SIG-M5 treated with dmso at 0.1 percent for 504 hours (cell line): Measurements from ENCODE around the gene RPS15.

Source experiments
- DNase-seq: peaks from one replicate; lab custom pipeline; 2025; ENCODE audit not compliant: unreplicated experiment; lab: John Stamatoyannopoulos, UW

Gene RPS15

GRCh38 chr19:1450735-1451731, 12.8 kb downstream of the RPS15 start:
- DNase-seq, result no peak

GRCh38 chr19:1451916-1452801, 14.0 kb downstream of the RPS15 start:
- no peak for DNase-seq

GRCh38 chr19:1452802-1453524, 14.8 kb downstream of the RPS15 start:
- DNase-seq, result no peak

- no peak for DNase-seq
Measured at GRCh38 chr19:1453525-1454364, 15.5 kb downstream of the RPS15 start.

GRCh38 chr19:1455002-1455335, 16.8 kb downstream of the RPS15 start:
- DNase-seq, result no peak

- peak; percentile 43 for DNase-seq
Measured at GRCh38 chr19:1455336-1456120, 17.3 kb downstream of the RPS15 start.

GRCh38 chr19:1456121-1456900, 18.1 kb downstream of the RPS15 start:
- no peak for DNase-seq

GRCh38 chr19:1457031-1457739, 19.0 kb downstream of the RPS15 start:
- no peak for DNase-seq

GRCh38 chr19:1457892-1458291, 19.7 kb downstream of the RPS15 start:
- no peak for DNase-seq

- DNase-seq, result peak; percentile 35
Measured at GRCh38 chr19:1459479-1459878, 21.3 kb downstream of the RPS15 start.

GRCh38 chr19:1460033-1460995, 22.1 kb downstream of the RPS15 start:
- DNase-seq, result no peak

- no peak for DNase-seq
Measured at GRCh38 chr19:1461862-1462261, 23.7 kb downstream of the RPS15 start.

GRCh38 chr19:1465191-1466016, 27.2 kb downstream of the RPS15 start:
- no peak for DNase-seq

GRCh38 chr19:1466018-1466460, 27.8 kb downstream of the RPS15 start:
- no peak for DNase-seq

GRCh38 chr19:1466461-1467214, 28.4 kb downstream of the RPS15 start:
- DNase-seq, result no peak

- no peak for DNase-seq
Measured at GRCh38 chr19:1467215-1467489, 29.0 kb downstream of the RPS15 start.
